Dedifferentiated amniotic fluid mesenchymal stem cell (primary cell): ENCODE data around the gene PHACTR3.

Source experiments
- DNase-seq: peaks from one replicate; pipeline ENCODE4 v3.0.0-alpha.2; 2016; ENCODE audit errors: extremely low spot score

PHACTR3 gene

DNA sequence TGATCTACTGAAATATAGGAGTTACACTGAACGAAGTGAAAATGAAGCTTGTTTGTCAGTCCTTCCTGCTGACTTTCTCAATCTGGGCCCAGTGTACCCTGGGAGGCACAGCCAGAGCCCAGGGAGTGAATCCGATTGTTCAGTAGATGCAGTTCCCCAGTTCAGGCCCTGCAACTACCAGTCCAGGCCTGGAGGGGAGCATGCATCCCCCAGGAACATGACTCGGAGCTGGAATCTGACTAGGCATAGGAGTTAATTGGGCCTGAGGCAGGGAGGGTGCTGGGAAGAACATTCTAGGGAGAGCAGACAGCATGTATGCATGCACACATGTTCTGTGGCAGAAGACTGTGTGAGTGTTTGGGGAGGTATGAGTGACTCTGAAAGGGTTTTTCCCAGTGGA lies 42.1 kb downstream of the PHACTR3 start:
- DNase-seq: no peak

DNA sequence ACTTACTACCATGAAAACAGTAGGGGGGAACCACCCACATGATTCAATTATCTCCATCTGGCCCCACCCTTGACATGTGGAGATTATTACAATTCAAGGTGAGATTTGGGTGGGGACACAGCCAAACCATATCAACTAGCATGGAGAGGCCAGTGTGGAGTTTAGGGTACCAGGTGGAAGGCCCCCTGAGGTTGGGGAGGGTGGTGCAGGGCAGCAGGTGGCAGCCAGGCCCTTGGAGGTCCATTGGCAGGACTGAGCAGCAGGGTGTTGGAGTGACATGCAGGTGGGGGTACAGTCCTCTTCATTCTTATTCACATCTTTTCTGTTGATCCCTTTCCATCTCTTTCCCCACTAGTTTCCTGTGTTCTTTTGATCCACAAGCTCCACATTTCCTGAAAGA lies 42.9 kb downstream of the PHACTR3 start:
- DNase-seq: no peak

- no peak for DNase-seq
Observed at GRCh38 chr20:59648466-59649070, 44.2 kb downstream of the PHACTR3 start.

DNA sequence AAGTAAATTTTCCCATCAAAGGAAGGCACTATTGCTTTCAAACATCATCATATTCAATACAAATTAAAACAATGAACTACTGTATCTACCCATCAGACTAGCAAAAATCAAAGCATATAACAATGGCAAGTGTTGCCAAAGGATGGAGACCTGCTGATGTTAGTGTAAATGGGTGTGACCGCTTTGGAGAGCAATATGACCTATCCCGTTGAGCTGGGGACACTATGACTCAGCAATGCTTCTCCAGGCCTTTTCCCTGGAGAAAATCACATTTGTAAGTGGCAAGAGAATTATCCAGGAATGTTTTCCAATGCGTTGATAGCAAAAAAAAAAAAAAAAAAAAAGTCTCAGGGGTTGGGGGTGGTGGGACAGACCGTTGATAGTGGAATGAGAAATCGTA lies 46.1 kb downstream of the PHACTR3 start:
- DNase-seq: no peak

DNA sequence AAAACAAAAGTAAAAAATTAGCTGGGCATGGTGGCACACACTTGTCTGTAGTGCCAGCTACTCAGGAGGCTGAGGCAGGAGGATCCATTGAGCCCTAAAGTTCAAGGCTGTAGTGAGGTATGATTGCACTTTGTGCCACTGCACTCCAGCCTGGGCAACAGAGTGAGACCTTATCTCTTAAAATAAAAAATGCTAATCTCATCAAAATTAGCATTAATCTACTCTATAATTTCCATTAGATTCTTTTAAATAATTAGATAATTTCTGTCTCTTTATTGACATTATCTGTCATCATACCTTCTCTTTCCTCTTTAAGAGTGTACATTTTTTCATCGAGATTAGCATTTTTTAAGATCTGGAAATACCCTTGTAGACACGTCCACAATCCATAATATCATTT lies 48.0 kb downstream of the PHACTR3 start:
- no peak for DNase-seq

- no peak for DNase-seq
Observed at GRCh38 chr20:59656417-59656816, 52.1 kb downstream of the PHACTR3 start.

DNA sequence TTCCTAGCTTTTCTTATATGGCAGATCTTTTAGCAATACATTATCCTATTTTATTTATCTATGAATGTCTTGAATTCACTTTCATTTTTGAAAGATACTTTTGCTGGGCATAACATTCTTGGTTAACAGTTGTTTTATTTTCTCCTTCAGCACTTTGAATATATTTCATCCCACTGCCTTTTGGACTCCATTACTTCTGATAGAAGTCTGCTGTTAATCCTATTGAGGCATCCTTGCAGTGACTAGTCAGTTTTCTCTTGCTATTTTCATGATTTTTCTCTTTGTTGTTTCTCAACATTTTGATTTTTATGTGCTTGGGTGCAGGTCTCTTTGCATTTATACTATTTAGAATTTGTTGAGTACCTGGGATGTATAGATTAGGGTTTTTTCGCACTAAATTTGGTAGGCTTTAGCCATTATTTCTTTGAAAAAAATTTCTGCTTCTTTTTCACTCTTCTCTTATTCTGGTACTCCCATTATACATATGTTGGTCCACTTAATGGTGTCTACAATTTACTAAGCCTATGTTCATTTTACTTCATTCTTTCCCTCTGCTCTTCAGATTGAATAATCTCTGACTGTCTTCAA lies 53.2 kb downstream of the PHACTR3 start:
- DNase-seq: no peak

DNA sequence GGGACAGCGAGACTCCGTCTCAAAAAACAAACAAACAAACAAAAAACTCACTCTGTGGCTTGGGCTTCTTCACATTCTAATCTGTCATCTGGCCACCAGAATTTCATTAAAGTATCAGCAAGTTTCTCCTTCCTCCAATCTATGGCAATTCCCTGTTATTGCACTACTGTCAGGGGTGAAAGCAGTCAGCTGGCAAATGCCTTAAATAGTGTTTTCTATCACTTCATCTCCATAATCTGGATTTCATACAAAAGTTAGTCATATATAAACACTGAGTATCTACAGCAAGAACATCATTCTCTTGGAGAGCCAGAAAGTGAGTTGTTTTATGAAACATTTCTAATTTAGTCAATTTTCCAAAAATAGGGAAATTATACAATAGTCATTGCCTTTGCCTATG lies 56.1 kb downstream of the PHACTR3 start:
- DNase-seq: no peak

GRCh38 chr20:59661153-59661552 lies 56.8 kb downstream of the PHACTR3 start:
- no peak for DNase-seq

- DNase-seq: no peak
Observed at GRCh38 chr20:59661621-59662020, 57.3 kb downstream of the PHACTR3 start.

- no peak for DNase-seq
Observed at GRCh38 chr20:59662161-59662560, 57.8 kb downstream of the PHACTR3 start.

DNA sequence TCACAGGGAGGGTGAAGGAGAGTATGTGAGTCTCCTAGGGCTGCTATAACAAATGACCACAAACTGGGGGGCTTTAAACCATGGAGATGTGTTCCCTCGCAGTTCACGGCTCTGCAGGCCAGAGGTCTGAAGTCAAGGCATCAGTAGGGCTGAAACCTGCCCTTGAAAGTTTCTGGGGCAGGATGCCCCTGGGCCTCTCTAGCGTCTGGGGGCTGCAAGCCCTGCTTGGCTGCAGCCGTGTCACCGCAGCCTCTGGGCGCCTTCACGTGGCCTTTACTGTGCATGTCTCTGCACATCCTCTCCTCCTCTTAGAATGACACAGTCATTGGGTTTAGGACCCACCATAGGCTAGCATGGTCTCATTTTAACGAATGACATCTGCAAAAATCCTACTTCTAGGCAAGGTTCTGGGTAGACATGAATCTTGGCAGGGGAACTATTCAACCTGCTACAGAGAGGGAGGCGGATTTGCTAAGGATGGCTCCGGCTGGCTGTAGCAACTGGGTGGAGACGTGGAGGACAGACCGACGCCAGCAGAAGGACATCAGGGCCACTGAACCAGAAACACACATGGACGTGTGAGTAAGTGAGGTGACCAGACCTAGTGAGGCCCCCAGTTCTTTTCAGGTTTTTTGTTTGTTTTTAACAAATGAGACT lies 58.6 kb downstream of the PHACTR3 start:
- DNase-seq: no peak

- DNase-seq: no peak
Observed at GRCh38 chr20:59663513-59664060, 59.2 kb downstream of the PHACTR3 start.

DNA sequence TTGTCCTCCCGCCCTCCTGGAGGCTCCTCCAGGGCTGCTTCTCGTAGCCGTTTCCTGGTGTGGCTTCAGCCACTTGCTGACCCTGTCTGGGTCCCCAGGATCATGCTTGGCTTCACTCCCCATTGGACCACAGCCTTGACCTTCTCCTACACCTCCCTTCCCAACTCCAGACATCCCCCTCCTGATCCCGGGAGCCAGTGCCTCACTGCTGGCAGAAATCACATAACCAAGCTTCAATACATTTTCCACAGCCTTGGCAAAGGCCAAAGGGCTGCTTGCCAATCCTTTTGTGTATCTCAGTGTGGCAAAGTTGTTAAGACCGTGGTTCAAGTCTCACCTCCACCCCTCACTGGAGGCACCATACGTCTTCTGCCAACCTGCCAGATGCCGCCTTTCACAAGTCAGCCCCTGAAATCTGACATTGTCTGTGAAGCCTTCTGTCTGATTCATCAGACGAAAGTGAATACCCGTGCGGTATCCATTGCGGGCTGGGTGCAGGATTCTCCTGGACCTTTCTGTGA lies 60.1 kb downstream of the PHACTR3 start:
- no peak for DNase-seq

GRCh38 chr20:59665656-59666555 lies 61.6 kb downstream of the PHACTR3 start:
- no peak for DNase-seq

DNA sequence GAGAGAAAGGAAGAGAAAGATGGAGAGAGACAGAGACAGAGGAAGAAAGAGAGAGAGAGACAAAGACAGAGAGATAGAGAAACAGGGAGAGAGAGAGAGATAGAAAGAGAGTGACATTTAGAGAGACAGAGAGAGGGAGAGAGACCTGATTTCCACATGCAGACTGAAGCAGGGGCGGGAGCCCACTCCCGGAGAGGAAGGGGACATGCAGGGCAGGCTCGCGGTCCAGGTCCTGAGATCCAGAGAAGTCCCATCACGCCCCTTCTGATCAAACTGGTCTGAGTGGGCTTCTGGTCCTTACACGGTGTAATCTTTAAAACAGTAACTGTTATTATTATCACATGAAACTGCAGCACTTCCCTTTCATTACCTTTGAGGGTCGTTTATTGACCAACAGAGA lies 62.2 kb downstream of the PHACTR3 start:
- DNase-seq: no peak

DNA sequence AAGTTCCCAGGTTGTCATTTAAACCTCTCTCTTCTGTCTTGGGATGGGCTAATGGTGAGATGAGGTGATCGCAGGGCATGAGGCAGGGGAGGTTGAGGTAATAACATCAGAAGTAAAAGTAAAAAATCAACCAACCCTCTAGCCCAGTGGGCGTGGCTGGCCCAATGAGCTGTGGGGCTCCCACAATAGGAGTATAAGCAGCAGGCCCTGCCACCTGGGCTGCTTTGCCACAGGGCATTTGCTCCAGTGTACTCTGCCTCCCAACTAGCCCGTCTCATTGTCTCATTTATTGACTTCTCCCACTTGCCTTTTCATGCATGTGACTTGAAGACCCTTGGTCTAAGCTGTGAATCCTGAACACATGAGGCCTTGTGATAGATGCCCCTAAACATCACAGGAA lies 62.8 kb downstream of the PHACTR3 start:
- no peak for DNase-seq

DNA sequence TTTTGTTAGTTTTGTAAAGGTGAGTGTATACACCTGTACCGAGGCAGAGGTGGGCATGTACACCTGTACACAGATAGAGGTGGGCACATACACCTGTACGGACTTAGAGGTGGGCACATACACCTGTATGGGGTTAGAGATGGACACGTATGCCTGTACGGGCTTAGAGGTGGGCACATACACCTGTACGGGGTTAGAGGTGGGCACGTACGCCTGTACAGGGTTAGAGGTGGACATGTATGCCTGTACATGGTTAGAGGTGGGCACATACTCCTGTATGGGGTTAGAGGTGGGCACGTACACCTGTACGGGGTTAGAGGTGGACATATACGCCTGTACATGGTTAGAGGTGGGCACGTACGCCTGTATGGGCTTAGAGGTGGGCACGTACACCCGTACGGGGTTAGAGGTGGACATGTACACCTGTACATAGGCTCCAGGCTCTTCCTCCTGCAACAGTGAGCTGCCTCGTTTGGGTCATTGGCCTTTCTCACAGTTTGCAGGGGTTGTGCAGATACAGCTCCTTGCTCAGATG lies 63.7 kb downstream of the PHACTR3 start:
- no peak for DNase-seq

GRCh38 chr20:59668926-59669850 lies 64.8 kb downstream of the PHACTR3 start:
- no peak for DNase-seq

DNA sequence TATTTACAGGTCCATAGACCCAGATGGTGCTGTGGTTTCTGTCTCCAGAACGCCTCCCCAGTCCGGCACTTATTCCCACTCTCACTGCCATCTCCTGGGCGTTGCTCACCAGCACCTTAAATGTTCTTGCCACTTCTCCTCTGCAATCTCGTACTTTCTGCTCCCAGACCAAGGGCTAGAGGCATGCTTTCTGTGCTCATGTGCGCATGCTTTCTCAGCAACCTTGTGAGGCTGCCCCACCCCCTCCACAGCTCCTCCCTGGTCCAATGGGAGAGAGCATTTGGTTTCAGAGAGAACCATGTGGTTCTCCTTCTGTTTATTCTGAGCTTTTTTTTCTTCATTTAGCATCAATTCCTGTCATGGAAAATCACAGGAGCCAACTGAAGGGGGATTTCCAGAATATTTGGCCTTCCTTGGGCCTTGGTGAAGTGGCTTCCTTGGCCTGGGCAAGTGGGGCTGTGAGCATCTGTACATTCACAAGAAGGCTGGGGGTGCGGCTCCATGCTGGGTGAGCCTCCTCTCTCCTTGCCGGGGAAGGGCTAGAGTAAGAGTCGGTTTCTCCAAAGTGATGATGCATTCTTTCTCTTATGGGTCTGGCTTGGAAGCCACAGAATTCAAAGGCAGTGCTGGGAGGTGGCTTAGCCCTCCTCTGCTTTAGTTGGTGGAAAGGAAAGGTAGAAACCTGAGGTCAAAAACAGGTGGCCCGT lies 66.6 kb downstream of the PHACTR3 start:
- no peak for DNase-seq
